ENCODE results near the gene PCK2.

Gene PCK2

DNA sequence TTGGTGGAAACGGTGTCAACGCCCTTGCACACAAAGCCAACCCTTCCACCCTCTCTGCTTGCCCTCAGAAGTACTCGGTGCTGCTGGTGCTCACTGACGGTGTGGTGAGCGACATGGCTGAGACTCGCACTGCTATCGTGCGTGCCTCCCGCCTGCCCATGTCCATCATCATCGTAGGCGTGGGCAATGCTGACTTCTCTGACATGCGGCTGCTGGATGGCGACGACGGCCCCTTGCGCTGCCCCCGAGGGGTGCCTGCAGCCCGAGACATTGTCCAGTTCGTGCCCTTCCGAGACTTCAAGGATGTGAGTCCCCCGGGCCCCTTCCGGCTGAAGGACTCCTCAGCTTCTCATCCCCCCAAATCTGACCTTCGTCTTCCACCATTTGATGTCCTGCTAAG is 17.0 kb upstream of the PCK2 start:
- DNase-seq, result no peak

DNA sequence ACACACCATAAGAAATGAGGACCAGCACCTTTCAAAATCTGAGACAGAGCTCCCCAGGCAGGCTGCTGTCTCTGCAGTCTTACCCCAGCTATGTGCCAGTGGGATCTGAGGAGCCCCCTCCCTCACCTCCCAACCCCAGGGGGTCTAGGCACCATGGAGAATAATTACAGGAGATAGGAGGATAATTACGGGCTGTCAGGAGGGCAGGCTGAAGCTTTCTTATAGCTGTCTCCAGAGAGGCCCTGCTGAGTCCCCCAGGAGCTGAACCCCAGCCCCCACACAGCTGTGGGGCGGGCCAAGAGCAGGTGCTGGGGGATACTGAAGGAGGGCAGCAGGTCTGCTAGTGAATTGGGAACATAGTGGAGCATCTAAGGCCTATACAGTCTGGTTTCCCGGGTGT is 16.0 kb upstream of the PCK2 start:
- no peak for DNase-seq

DNA sequence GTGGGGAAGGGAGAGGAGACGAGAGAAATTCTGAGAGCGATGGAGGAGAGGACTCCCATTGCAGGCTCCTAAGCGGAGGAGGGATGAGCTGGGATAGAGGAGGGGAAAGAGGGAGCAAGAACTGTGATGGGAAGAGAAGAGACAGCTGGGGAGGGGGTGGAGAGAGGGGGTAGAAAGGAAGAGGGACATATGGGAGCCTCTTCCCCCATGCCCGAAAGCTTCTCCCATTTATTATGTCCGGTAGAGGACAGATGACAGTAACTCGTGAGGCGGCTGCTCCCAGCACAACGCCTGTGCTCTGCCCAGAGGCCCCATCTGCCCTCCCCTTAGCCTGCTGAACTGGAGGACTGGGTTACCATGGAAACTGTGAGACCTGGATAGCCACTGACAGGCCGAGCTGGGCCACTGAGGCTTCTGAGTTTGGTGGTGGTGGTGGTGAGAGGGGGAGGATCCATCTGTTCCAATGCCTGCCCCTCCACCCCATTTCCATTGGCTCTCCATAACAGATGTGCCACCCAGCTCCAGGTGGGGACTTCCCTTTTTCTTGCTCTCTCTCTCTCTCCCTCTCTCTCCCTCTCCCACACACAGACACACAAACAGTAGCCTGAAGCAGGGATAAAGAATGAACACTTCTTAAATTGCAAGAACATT is 14.5 kb upstream of the PCK2 start:
- no peak for DNase-seq

DNA sequence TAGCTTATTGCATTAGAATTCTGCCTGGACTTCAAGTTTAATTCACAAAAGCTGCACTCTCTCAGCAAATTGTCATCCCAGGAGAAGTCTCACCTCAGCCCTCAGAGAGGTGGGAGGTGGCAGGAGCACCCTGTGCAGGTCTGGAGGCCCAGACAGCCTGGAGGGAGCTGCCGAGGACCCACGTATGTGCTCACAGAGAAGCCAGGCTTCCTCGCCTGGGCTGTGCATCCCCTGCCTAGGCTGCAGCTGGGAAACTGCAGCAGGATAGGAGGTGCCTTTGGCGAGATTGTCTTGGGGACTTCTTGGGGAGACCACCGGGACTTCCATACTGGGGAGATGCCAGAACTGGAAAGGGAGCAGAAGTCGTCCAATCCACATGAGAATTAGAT is 14.0 kb upstream of the PCK2 start:
- DNase-seq, result no peak

DNA sequence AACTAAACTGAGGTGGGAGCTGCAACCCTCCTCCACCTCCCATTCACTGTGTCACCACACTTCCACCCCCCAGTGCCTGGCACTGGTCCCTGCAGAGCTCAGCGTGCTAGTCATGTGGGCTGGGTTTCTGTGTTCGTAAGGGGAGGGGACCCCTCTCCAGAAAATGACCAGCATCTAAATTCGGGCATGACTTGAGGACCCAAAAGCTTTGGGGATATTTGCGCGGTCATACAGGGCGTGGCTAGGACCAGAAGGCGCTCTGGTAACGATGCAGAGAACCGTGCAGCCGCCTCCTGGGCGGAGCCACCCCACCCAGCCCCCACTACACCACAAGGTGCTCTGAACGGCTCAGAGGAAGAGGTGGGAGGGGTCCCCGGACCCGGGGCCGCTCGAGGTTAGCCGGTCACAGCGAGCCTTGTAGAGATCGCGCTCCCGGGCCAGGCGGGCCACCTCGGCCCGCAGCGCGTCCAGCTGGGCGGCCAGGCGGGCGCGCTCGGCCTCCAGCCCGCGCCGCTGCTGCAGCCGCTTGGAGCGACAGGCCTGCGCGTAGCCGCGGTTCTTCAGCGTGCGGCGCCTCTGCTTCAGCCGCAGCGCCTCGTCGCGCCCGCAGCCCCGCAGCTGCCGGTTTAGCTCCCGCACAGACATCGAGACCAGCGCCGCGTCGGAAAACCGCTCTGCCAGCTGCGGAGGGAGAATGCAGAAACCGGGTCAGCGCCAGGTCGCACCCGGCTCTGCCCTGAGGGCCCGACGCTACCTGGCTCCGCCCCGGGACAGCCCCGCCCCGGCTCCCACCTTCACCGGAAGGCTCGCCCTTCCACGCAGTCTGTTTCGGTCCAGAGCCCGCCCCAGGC is 13.0 kb upstream of the PCK2 start:
- DNase-seq, result peak; percentile 51

DNA sequence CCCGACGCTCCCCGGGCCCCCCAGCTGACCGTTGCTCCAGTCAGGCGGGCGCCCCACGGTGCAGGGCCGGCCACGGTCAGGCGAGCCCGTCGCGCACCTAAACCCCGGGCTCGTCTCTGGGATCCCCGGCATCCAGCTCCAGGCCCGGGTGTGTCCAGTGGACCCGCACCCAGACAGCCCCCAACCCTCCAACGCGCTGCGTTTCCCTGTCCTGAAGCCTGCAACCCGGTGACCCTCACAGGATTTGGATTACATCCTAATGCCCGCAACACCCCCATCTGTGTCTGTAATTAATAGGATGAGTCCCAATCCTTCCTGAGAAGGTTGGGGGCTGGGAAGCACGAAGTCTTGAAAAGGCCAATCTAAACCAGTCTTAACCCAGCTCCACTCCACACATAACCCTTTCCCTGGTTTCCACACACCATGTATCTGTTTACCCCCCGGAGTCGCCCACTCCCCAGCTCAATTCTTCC is 12.3 kb upstream of the PCK2 start:
- no peak for DNase-seq

DNA sequence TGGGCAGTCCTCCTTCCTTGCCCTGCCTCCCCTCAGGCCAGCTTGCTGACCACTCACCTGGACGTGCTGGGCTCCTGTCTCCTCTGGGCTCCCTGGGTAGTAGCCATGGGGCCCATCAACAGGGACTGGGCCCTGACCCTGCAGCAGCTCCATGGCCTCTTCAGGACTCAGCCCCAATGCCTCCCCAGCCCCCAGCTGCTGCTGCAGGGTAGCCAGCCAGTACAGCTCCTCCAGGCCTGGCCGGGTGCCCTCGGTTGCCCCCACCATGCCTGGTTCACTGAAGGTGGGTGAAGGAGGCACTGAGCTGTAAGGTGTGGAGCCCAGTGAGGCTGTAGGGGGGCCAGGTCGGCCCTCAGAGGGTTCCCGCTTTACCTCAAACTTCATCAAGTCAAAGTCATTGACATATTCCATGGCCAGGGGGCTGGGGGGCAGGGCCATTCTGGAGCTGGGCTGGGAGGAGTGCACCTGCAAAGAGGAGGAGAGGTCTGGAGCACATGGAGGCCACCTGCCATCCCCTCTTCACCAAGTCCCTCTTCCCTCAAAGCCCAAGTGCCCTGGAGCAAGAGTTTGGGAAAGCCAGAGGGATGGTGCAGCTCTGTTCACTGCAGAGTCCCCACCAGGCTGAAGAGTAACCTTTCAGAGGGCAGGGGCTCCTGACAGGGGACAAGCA is 11.6 kb upstream of the PCK2 start:
- DNase-seq, result no peak

DNA sequence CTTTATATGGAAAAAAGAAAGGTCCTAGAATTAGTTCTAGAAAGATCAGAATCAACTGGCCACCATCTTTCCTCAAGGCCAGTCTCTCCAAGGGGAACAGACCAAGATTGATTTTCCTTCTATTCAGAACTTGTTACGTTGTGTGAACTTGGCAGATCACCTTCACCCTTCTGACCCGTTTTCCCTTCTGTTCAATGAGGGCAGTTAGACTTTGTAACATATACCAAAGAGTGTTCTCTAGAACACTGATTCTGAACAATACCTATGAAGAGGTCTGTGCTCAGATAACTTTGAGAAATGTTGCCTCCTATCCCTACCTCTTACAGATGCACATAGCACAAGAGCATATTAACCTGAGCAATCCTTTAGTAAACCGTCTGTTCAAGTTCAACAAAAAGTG is 10.6 kb upstream of the PCK2 start:
- DNase-seq, result no peak

DNA sequence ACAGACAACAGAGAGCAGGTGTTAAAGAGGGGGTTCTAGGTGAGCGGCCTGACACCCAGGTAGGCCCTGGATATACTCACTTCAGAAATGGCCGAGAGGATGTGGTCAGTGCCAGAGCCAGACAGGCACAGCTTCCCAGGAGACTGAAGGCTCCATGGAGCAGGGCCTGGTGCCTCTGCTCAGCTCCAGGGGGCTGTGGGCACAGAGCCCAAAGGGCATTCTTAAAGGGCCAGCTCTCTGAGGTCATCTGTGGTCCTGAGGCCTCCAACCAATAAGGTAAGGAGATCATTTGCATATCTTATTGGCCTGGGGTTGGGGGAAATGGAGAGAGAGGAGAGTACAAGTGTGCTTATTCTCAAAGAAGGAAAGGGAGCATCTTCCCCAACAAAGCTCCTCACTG is 9.7 kb upstream of the PCK2 start:
- DNase-seq, result no peak

DNA sequence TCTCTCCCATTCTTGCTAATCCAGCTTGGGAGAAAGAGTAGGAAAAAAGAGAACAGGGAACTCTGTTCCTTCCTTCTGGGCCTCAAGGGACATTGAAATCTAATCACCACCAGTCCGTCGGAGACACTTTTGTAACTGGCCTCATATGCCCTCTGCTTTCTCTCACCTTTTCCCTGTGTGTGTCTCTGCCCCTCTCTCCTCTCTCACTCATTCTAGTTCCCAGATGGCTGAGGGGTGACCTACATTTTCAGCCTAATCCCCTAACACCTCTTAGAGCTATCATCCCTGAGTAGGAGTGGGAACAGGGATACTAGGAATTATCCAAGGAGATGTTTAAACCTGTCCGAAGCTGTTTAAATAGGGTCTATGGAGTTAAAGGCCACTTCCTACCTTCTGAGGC is 8.9 kb upstream of the PCK2 start:
- no peak for DNase-seq

DNA sequence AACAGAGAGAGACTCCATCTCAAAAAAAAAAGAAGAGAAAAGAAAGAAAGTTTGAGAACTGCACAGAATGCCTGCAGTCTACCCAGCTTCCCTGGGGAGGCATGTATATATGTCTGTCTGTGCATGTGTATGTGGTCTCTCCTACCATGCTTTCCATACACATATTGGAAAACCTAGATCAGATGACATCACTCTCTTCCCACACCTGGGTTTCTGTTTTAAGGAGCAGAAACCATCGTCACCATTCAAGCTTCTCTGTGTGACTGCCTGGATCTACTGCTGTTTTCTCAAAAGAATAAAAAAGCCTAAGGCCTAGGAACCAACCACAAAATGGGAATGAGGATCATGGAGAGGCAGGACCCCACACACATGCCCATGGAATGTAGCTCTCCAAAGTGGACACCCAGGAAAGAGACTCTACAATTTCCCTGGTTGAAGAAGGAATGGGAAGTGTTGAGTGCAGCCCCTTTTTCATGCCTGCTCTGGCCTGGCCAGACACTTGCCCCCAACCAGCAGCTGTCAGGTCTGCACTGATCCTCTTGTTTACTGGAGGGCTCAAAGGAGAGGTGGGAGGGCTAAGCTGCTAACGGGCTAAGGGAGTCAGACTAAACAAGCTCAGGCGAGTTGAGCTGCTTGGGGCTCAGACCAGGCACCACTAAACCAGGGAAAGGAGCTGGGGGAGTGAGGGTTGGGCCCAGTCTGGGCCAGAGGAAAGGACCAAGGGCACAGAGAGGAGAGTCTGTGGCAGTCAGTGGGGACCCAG is 7.7 kb upstream of the PCK2 start:
- no peak for DNase-seq

DNA sequence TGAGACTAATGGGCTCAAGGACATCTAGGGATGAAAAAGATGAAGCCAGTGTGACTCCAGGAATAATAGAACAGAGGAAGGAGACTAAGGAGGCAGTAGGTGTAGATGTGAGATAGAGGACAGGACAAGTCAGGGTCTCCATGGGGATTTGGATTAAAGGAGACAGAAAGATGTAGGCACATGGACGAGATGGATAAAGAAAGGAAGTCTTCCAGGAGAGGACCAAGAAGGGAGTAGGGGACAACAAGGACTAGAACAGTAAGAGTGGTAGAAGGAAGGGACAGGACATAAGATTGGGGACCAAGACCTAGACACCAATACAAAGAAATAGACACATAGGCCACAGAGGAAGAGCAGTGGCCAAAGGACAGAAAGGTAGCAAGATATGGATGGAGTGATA is 7.1 kb upstream of the PCK2 start:
- DNase-seq, result no peak

DNA sequence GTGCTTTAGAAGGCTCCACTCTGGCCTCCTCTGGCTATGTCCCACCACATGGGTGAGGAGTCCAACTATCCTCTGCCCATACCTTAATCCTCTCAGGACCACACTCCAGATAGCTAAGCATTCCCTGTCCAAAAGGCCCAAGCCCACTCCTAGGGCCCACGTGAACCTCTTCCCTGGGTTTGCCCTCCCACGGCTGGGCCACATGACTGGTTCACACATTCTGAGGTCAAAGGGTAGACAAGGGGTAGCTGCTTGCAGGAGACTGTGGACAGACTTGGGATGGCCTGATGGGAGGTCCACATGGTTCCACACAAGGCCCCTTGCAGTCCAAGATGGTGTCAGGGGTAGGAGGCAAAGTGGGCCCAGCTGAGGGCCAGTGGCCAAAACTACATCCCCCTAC is 6.0 kb upstream of the PCK2 start:
- no peak for DNase-seq

DNA sequence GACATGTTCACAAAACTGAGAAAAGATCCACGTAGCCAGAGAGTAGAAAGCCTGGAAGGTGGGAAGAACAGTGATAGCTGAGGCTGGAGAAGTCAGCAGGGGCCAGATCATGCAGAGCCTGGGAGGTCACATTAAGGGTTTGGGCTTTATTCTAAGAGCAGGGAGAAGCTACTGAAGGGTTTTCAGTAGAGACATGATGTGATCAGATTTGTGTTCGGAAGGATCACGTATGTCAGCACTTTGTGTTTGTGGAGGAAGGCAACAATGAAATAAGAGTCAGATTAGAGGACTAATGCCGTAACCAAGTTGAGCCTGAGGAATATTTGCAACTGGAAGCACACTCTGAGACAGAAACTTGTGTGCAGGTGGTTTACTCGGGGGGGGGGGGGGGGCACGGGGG is 4.2 kb upstream of the PCK2 start:
- no peak for DNase-seq

DNA sequence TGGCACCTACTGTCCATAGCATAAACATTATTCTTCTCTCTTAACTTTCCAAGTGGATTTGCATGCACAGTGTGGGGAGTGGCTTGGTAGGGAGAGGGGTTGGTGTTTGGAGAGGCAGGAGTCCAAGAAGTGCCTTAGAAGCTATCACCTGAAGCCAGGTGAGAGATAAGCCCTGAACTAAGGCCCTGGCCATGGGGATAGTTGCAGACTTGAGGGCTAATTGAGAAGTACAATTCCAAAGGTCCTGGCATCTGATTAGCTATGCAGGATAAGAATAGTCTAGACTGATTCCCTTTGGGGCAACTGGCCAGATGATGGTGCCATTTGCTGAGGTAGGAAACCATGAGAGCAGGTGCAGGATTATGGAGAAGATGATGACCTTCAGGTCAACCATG is 2.0 kb upstream of the PCK2 start:
- DNase-seq, result no peak

DNA sequence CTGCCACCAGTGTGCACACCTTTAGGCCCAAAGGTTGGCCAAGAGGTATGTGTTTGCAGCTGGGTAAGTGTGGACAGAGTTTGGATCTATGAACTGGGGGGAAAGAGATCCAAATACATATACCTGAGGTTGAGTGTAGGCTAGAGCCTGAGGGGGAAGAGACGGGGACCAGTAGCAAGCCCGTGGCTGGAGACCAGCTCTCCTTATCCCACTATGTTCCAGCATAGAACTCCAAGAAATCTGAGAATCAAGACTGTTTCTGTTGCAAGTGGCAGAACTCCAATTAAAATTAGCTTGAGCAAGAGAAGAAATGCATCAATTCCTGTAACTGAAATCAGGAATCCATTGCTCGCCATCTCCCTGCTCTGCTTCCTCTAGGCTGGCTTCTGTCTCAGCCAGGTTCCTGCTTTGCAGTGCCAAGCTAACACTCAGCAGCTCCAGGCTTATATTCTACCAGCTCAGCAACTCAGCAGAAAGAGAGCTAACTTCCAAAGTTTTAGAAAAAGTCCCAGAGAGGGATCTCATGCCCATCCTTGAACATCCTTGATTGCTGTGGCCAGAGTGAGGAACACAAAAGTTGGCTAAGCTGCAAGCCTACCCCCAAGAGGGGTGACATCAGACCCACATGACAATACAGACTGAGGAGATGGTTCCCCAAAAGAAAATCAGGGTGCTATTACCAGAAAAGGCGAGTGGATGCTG is 1.5 kb upstream of the PCK2 start:
- no peak for DNase-seq

DNA sequence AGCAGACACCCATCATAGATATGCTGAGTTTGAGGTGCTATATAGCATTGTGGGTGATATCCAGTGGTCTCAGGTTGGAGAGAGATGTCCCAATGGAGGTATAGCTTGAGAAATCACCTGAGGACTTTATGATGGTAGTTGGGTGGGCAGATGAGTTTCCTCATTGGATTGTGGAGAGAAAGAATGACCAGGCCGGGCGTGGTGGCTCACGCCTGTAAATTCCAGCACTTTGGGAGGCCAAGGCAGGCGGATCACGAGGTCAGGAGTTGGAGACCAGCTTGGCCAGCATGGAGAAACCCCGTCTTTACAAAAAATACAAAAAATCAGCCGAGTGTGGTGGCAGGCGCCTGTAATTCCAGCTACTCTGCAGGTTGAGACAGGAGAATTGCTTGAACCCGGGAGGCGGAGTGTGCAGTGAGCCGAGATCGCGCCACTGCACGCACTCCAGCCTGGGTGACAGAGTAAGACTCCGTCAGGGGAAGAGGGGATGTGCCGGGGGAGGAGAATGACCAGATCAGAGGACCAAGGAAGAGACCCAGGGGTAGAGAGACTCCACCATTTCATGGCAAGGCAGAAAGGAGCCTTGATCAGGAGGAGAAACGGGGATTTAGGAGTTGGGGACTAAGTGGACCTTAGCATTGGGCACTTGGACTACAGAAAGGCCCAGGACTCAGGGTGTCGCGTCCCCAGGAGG is 757 bp upstream of the PCK2 start:
- no peak for DNase-seq

DNA sequence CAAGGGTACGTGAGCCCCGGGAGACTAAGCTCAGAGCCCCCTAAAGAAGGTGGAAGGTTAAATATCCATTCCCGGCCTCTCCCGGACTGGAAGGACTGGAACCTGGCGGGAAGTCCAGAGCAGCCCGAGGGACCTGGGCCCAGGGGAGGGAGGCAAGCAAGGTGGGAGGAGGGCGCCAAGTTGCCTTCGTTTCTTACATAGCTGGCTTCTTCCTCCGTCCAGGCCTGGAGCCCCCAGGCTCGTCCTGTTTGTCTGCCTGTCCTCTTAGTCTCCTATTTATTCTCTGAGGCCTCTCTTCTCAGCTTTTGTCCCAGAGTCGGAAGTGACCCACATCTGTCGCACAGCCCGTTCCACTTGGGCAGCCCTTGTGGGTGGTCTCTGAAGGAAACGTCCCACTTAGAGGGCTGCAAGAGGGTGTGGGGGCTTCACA is 745 bp downstream of the PCK2 start:
- DNase-seq, result no peak

DNA sequence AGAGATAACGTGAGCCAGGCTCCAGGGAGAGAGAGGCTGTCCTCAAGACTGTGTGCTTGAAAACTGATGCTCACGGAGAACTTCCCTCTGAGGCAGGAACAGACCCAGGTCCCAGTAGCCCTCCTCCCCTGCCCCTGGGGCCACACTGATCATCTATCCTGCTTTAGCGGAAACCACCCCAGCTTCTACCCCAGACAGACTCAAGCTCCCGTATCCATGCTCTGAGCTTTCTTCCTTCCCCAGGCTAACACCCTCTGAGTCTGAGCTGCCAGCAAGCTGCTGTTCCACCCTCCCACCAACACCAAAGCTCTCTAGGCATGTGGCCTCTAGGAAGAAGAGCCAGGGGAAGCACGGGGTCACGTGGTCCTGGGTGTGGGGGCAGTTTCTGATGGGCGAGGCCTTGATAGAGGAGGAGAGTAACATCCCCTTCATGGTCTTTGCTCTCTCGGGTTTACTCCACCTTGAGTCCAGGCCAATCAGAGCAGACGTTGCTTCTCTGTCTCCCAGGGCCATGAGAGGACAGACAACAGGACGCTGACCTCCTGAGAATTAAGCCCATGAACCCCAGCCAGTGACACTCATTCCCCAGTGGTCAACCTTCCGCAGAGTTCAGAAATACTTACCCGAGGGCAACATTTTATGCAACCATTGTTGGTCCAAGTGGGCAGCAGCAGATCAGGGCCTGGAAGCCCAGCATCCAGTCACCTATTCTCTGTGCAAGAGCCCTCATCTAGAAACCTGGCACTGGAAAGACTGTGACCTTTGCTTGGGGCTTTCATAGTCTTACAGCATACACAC is 1.4 kb downstream of the PCK2 start:
- no peak for DNase-seq

DNA sequence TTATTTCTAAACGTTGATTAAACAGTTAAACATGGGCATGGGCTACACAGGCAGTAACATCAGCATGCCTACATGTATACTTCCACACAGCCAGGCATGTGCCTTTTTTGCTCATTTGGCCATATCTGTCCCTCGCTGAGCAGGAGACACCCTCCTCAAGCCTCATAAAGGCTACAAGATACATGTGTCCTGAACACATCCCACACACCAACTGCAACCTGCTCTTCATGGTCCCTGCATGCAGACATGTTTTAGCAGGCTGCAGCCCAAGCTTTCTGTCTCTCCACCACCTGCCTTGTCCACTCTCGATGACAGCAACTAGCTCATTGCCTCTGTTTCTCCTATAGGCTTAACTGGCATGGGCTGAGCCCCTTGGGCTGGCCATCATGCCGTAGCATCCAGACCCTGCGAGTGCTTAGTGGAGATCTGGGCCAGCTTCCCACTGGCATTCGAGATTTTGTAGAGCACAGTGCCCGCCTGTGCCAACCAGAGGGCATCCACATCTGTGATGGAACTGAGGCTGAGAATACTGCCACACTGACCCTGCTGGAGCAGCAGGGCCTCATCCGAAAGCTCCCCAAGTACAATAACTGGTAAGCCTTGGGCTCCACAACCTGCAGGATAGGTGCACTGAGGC is 2.6 kb downstream of the PCK2 start:
- DNase-seq, result no peak

Data from femur (tissue), 1 donor.